Fibroblast of lung (primary cell): Measurements from ENCODE around the gene OPRM1. TPM values are rescaled to one million over a fixed set of nuclear protein-coding genes. Genes with fewer than 3 reads are reported as not detected.

Source experiments
- DNase-seq, 2 donors: peaks; one replicate each; pipeline versions ENCODE4 v3.0.0 to v3.0.0-alpha.2; 2010; ENCODE audit warnings: low read depth in 2 of 2
- H2AFZ ChIP-seq: 2 replicates; pipeline ENCODE4 v1.5.1; 2012; ENCODE audit warnings: low read length, control low read depth, inconsistent platforms
- H3K27ac ChIP-seq: 2 replicates; pipeline ENCODE4 v1.5.1; 2011; ENCODE audit warnings: low read length, control low read depth; ENCODE audit not compliant: insufficient read depth
- H3K27me3 ChIP-seq: 2 replicates; pipeline ENCODE4 v1.5.1; 2011; ENCODE audit warnings: mild to moderate bottlenecking, low read length; ENCODE audit not compliant: control insufficient read depth, insufficient read depth
- H3K36me3 ChIP-seq: 2 replicates; pipeline ENCODE4 v1.5.1; 2011; ENCODE audit warnings: low read length; ENCODE audit not compliant: control insufficient read depth, insufficient read depth
- H3K4me1 ChIP-seq: 2 replicates; pipeline ENCODE4 v1.5.1; 2011; ENCODE audit warnings: low read length; ENCODE audit not compliant: control insufficient read depth, insufficient read depth; ENCODE audit errors: extremely low read depth
- H3K4me2 ChIP-seq: 2 replicates; pipeline ENCODE4 v1.5.1; 2011; ENCODE audit warnings: low read length, control low read depth; ENCODE audit not compliant: insufficient read depth; ENCODE audit errors: extremely low read depth
- H3K4me3 ChIP-seq, 4 experiments: fragments of 200-600 bp in 1 of 4; sonication (generic) in 1 of 4; replicated peaks in 1 of 4; 2 replicates each; pipeline ENCODE4 v1.5.1; 2011 to 2016; ENCODE audit warnings: low read length in 4 of 4, low read depth in 3 of 4, mild to moderate bottlenecking in 3 of 4, control low read depth in 2 of 4, inconsistent platforms in 1 of 4, mixed read lengths in 1 of 4; ENCODE audit not compliant: insufficient read depth in 1 of 4; ENCODE audit errors: control extremely low read depth in 1 of 4
- H3K79me2 ChIP-seq: 2 replicates; pipeline ENCODE4 v1.5.1; 2012; ENCODE audit warnings: mild to moderate bottlenecking, low read length, inconsistent platforms; ENCODE audit not compliant: control insufficient read depth, insufficient read depth
- H3K9ac ChIP-seq: 2 replicates; pipeline ENCODE4 v1.5.1; 2011; ENCODE audit warnings: mild to moderate bottlenecking, low read length, control low read depth; ENCODE audit not compliant: insufficient read depth
- H3K9me3 ChIP-seq: 2 replicates; pipeline ENCODE4 v1.5.1; 2012; ENCODE audit warnings: low read depth, low read length; ENCODE audit not compliant: control insufficient read depth, insufficient read depth
- H4K20me1 ChIP-seq: 2 replicates; pipeline ENCODE4 v1.5.1; 2011; ENCODE audit warnings: low read length; ENCODE audit not compliant: control insufficient read depth, insufficient read depth; ENCODE audit errors: extremely low read depth
- EZH2 ChIP-seq: IDR thresholded peaks from 2 replicates; pipeline ENCODE4 v1.5.1; 2012; ENCODE audit warnings: low read length, control low read depth, mild to moderate bottlenecking; ENCODE audit errors: missing control alignments
- polyA minus RNA-seq: library from RNA; depleted of rRNA, polyadenylated mRNA; stranded (reverse); fragments of >200 nt; gene quantifications from 2 replicates; pipeline ENCODE4 v1.2.3, GENCODE V29; 2011; ENCODE audit warnings: low replicate concordance
- polyA plus RNA-seq, 2 donors: library from polyadenylated mRNA; depleted of rRNA in 1 of 2; stranded (reverse) in 1 of 2; unstranded in 1 of 2; fragments of >200 nt; gene quantifications; 2 replicates each; pipeline ENCODE4 v1.2.1, GENCODE V29; 2011 to 2012; ENCODE audit warnings: missing spikeins in 1 of 2
- total RNA-seq: library from RNA; depleted of rRNA; stranded (reverse); fragments of >200 nt; gene quantifications from 2 replicates; pipeline ENCODE4 v1.2.1, GENCODE V29; 2014
- TF ChIP-seq, protein P1 (sequence below), 2 donors: IDR thresholded peaks in 1 of 2; conservative IDR thresholded peaks in 1 of 2; 1 replicate in 1 of 2; 2 replicates in 1 of 2; pipeline ENCODE4 v1.5.1; 2011 to 2012; ENCODE audit warnings: low read length in 2 of 2, control low read depth in 1 of 2, inconsistent platforms in 1 of 2, low read depth in 1 of 2, mild to moderate bottlenecking in 1 of 2

The OPRM1 gene
- not detected in 2 replicates for total RNA-seq
- not detected in 2 replicates for polyA plus RNA-seq
- not detected in 2 replicates for polyA plus RNA-seq (2012)
- not detected in 2 replicates for polyA minus RNA-seq

DNA sequence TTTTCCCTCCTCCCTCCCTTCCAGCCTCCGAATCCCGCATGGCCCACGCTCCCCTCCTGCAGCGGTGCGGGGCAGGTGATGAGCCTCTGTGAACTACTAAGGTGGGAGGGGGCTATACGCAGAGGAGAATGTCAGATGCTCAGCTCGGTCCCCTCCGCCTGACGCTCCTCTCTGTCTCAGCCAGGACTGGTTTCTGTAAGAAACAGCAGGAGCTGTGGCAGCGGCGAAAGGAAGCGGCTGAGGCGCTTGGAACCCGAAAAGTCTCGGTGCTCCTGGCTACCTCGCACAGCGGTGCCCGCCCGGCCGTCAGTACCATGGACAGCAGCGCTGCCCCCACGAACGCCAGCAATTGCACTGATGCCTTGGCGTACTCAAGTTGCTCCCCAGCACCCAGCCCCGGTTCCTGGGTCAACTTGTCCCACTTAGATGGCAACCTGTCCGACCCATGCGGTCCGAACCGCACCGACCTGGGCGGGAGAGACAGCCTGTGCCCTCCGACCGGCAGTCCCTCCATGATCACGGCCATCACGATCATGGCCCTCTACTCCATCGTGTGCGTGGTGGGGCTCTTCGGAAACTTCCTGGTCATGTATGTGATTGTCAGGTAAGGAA lies at the start of gene OPRM1:
TSS of gene OPRM1 (plus strand) at position 10 of the 612 bp plus-strand sequence. CDS start at position 315, 305 bp downstream.
- no peaks in the 10 kb centered on the region for H3K36me3 ChIP-seq
- H4K20me1 ChIP-seq = no peaks in the 10 kb centered on the region
- no peaks in the 10 kb centered on the region for H3K27me3 ChIP-seq
- H3K4me2 ChIP-seq = no peak within 1 kb of the TSS
- H3K9ac ChIP-seq = no peak within 1 kb of the TSS
- DNase-seq = peak; percentile 11 to 27
- TF ChIP-seq, protein P1, sequence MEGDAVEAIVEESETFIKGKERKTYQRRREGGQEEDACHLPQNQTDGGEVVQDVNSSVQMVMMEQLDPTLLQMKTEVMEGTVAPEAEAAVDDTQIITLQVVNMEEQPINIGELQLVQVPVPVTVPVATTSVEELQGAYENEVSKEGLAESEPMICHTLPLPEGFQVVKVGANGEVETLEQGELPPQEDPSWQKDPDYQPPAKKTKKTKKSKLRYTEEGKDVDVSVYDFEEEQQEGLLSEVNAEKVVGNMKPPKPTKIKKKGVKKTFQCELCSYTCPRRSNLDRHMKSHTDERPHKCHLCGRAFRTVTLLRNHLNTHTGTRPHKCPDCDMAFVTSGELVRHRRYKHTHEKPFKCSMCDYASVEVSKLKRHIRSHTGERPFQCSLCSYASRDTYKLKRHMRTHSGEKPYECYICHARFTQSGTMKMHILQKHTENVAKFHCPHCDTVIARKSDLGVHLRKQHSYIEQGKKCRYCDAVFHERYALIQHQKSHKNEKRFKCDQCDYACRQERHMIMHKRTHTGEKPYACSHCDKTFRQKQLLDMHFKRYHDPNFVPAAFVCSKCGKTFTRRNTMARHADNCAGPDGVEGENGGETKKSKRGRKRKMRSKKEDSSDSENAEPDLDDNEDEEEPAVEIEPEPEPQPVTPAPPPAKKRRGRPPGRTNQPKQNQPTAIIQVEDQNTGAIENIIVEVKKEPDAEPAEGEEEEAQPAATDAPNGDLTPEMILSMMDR (conservative IDR thresholded peaks at IDR 0.05 in 1 of 2, IDR thresholded peaks at IDR 0.05 in 1 of 2; ENCODE audit: low read depth in 1 of 2, low read length in 2 of 2) = no peak
- TF ChIP-seq EZH2 = no peak
- no peak within 1 kb of the TSS for H3K27ac ChIP-seq
- no peak within 1 kb of the TSS for H2AFZ ChIP-seq
- H3K9me3 ChIP-seq = no peaks in the 10 kb centered on the region
- H3K4me1 ChIP-seq = no peaks in the 10 kb centered on the region
- H3K79me2 ChIP-seq = no peaks in the 10 kb centered on the region
- no peak within 1 kb of the TSS for H3K4me3 ChIP-seq

DNA sequence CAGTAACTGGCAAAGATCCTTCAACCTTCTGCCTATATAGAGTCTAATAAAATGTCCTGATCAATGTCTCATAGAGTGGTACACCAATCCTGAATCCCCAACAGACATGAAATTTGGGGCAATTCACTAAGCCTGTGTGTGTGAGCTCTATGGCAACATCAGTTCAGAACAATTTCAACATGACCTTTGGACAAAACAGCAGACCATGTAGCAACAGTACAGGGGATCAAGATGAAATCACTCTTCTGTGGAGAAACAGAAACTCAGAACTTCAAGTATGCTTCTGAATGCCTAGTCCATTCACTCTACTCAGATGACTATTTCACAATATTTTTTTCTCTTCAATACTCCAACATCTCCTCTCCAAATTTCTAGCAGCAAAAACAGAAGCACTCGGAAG lies 49.1 kb upstream of the OPRM1 start:
- Histone ChIP-seq H3K4me3 (no peak overlapping the region), H3K27me3 (no peaks in the 10 kb centered on the region), H3K4me1 (no peaks in the 10 kb centered on the region), H3K9me3 (no peaks in the 10 kb centered on the region), H3K79me2 (no peaks in the 10 kb centered on the region), H3K9ac (no peak overlapping the region), H3K4me2 (no peak overlapping the region), H3K36me3 (no peaks in the 10 kb centered on the region), H3K27ac (no peak overlapping the region), H4K20me1 (no peaks in the 10 kb centered on the region), H2AFZ (no peak overlapping the region)
- TF ChIP-seq, protein P1 (conservative IDR thresholded peaks at IDR 0.05 in 1 of 2, IDR thresholded peaks at IDR 0.05 in 1 of 2; ENCODE audit: low read depth in 1 of 2, low read length in 2 of 2) = no peak
- no peak for TF ChIP-seq EZH2
- no peak for DNase-seq

DNA sequence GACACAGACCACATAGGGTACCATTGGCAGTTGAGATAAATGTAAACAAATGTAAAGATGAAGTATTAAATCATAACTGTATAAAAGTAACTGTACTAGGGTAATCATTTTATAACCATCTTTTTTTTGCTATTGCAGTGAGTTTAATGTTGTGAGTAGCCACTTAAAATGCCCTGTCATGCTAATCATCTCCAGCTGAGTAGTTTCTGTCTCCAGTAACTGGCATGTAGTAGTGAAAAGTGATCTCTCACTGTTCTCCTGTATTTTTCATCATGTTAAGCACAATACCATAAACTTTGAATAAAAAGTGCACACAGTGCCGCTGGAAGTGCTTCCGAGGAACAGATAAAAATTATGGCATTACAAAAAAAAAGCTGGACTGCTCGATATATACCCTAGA lies 45.0 kb upstream of the OPRM1 start:
- Histone ChIP-seq H3K27me3 (no peaks in the 10 kb centered on the region), H3K36me3 (no peaks in the 10 kb centered on the region), H3K4me2 (no peak overlapping the region), H3K27ac (no peak overlapping the region), H3K4me3 (no peak overlapping the region), H3K4me1 (no peaks in the 10 kb centered on the region), H3K9me3 (no peaks in the 10 kb centered on the region), H4K20me1 (no peaks in the 10 kb centered on the region), H3K9ac (no peak overlapping the region), H2AFZ (no peak overlapping the region), H3K79me2 (no peaks in the 10 kb centered on the region)
- TF ChIP-seq, protein P1 (conservative IDR thresholded peaks at IDR 0.05 in 1 of 2, IDR thresholded peaks at IDR 0.05 in 1 of 2; ENCODE audit: low read depth in 1 of 2, low read length in 2 of 2) = no peak
- TF ChIP-seq EZH2 = no peak
- DNase-seq = no peak
